Left lung (tissue), 10 donors: ENCODE measurements around the gene TRDN. TPM values are rescaled to one million over a fixed set of nuclear protein-coding genes. Genes with fewer than 3 reads are reported as not detected.

Source experiments
- ATAC-seq: fragments of 200-7000 bp; cut with Tn5 transposase; one replicate; pipeline ENCODE4 v1.9.1; 2020; ENCODE audit warnings: moderate library complexity
- DNase-seq, 4 donors: peaks; one replicate each; pipeline ENCODE4 v3.0.0-alpha.2; 2013 to 2020
- H3K27ac ChIP-seq, 2 donors: fragments of 200-600 bp; sonication (generic) in 1 of 2; one replicate each; pipeline versions ENCODE4 v1.5.0 to v1.8.0; 2020 to 2021
- H3K27me3 ChIP-seq, 2 donors: fragments of 200-600 bp; sonication (generic) in 1 of 2; one replicate each; pipeline versions ENCODE4 v1.5.0 to v1.8.0; 2020 to 2021
- H3K36me3 ChIP-seq, 2 donors: fragments of 200-600 bp; sonication (generic) in 1 of 2; one replicate each; pipeline versions ENCODE4 v1.5.0 to v1.8.0; 2020 to 2021
- H3K4me1 ChIP-seq, 2 donors: fragments of 200-600 bp; one replicate each; pipeline ENCODE4 v1.8.0; 2021
- H3K4me3 ChIP-seq, 2 donors: fragments of 200-600 bp; sonication (generic) in 1 of 2; one replicate each; pipeline versions ENCODE4 v1.5.0 to v1.8.0; 2020 to 2021; ENCODE audit warnings: mild to moderate bottlenecking in 1 of 2
- H3K9me3 ChIP-seq, 2 donors: fragments of 200-600 bp; sonication (generic) in 1 of 2; one replicate each; pipeline versions ENCODE4 v1.5.0 to v1.8.0; 2020 to 2021
- CTCF ChIP-seq, 2 donors: fragments of 200-600 bp; sonication (generic) in 1 of 2; IDR thresholded peaks; one replicate each; pipeline versions ENCODE4 v1.5.0 to v1.8.0; 2021; ENCODE audit warnings: antibody characterized with exemption in 2 of 2
- intact Hi-C, 2 donors: fragments of 100-400 bp; cut with DNase I; formaldehyde crosslinking; loops; one replicate each; pipeline versions ENCODE4 v1.11.2 to v1.14.2; 2022
- polyA plus RNA-seq, 6 donors: library from polyadenylated mRNA; unstranded; fragments of 120-200 nt; gene quantifications; one replicate each; pipeline ENCODE4 v1.2.1, GENCODE V29; 2013; ENCODE audit not compliant: insufficient read length in 6 of 6
- total RNA-seq, 2 donors: library from RNA; stranded (reverse); fragmentation: NEBNext Ultra II Directional; extraction: Animal tissue kit (Norgen Biotek cat#: 25700); gene quantifications; one replicate each; pipeline ENCODE4 v1.2.1, GENCODE V29; 2021
- donor health status: DM: no; HTN: yes; CAD: no.
- donor health status: DM: no; HTN: no; CAD: no.

TRDN gene
- total and polyA plus RNA-seq, 8 donors: 0.03 to 0.18 (median 0.11) TPM; not detected in 3

DNA sequence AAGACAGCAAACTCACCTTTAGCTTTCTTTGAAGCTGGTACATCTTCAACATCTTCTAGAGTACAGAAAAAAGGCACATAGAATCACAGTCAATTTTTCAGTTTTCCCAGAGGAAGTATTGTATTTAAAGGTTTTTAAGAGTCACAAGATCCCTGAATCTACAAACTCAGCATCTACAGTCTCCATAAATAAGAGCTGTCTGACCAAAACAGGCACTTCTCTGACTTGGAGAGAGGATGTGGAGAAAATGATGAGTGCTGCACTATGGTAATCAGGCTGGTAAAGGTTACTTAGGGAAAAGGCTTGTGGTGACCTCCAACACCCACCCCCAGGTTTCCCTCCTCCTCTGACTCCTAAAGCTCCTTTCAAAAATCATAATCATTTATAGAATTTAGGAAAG lies 412.7 kb downstream of the TRDN start:
- H3K4me3 ChIP-seq: no peak overlapping the region
- no peak overlapping the region for H3K27ac ChIP-seq
- intact Hi-C loops: no loop called here
- H3K27me3 ChIP-seq: no peaks in the 10 kb centered on the region
- no peak for TF ChIP-seq CTCF (IDR thresholded peaks at IDR 0.05)
- no peaks in the 10 kb centered on the region for H3K9me3 ChIP-seq
- no peak for ATAC-seq
- no peaks in the 10 kb centered on the region for H3K36me3 ChIP-seq
- no peak for DNase-seq
- H3K4me1 ChIP-seq: no peaks in the 10 kb centered on the region

DNA sequence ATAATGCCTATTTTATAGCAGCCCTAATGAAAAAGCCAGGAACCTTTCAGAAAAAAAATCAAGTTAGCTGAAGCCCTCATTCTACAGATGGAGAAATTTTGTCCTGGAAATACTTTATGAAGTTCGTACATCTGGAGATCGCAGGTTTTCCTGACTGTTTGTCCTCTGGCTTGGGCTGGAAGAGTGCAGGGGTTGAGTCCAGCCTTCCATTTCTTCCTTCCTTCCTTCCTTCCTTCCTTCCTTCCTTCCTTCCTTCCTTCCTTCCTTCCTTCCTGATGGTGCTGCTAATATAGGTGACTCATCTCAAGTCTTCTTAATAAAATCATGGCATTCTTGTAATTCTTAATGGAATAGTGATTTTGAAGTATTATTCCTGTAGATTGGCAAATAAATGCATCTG lies 413.3 kb downstream of the TRDN start:
- no peak overlapping the region for H3K27ac ChIP-seq
- no peaks in the 10 kb centered on the region for H3K27me3 ChIP-seq
- intact Hi-C loops: no loop called here
- no peaks in the 10 kb centered on the region for H3K9me3 ChIP-seq
- no peaks in the 10 kb centered on the region for H3K36me3 ChIP-seq
- DNase-seq: no peak
- H3K4me3 ChIP-seq: no peak overlapping the region
- ATAC-seq: no peak
- H3K4me1 ChIP-seq: no peaks in the 10 kb centered on the region
- no peak for TF ChIP-seq CTCF (IDR thresholded peaks at IDR 0.05)

- Histone ChIP-seq H3K27me3 (no peaks in the 10 kb centered on the region), H3K27ac (no peak overlapping the region), H3K4me3 (no peak overlapping the region), H3K36me3 (no peaks in the 10 kb centered on the region), H3K9me3 (no peaks in the 10 kb centered on the region), H3K4me1 (no peaks in the 10 kb centered on the region)
- no peak for DNase-seq
- intact Hi-C loops: no loop called here
- TF ChIP-seq CTCF (IDR thresholded peaks at IDR 0.05): no peak
- ATAC-seq: no peak
These were observed 421.5 kb downstream of the TRDN start for GRCh38 chr6:123215211-123215610.

- intact Hi-C loops: no loop called here
- H3K4me3 ChIP-seq: no peak overlapping the region
- H3K27me3 ChIP-seq: no peaks in the 10 kb centered on the region
- H3K9me3 ChIP-seq: no peaks in the 10 kb centered on the region
- H3K4me1 ChIP-seq: no peaks in the 10 kb centered on the region
- no peak for ATAC-seq
- H3K27ac ChIP-seq: no peak overlapping the region
- no peak for TF ChIP-seq CTCF (IDR thresholded peaks at IDR 0.05)
- H3K36me3 ChIP-seq: no peaks in the 10 kb centered on the region
- DNase-seq: no peak
These were observed 422.3 kb downstream of the TRDN start for GRCh38 chr6:123214433-123214832.

DNA sequence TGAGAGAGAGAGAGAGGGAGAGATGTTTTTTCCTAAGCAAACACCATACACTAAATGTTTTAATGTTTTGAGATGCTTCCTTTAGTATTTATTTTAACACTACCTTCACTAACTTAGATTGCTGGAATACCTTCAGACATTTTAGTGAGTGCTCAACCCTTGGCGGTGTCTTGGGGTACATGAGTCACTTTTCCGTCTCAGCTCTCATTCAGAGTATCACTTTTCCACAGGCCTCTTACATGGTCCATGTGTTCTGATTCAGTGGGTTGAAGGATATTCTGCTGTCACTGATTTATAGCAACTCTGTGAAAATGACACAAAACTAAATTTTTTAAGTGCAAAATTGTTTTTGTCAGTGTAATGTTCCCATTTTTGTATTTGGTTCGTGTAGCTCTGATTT lies 422.8 kb downstream of the TRDN start:
- H3K9me3 ChIP-seq: no peaks in the 10 kb centered on the region
- H3K4me3 ChIP-seq: no peak overlapping the region
- H3K27me3 ChIP-seq: no peaks in the 10 kb centered on the region
- H3K27ac ChIP-seq: no peak overlapping the region
- DNase-seq (no peak), ATAC-seq (no peak)
- no peaks in the 10 kb centered on the region for H3K36me3 ChIP-seq
- no peak for TF ChIP-seq CTCF (IDR thresholded peaks at IDR 0.05)
- no peaks in the 10 kb centered on the region for H3K4me1 ChIP-seq
- intact Hi-C loops: no loop called here
